K562 (cell line): ENCODE data around the gene TYROBP. TPM values are rescaled to one million over a fixed set of nuclear protein-coding genes. Genes with fewer than 3 reads are reported as not detected.

Experiments used
- AFF1 ChIP-seq, 2 experiments: fragments of 450-650 bp; IDR thresholded peaks; 2 replicates each; pipeline ENCODE4 v1.6.1; 2018; ENCODE audit warnings: mild to moderate bottlenecking in 2 of 2, low read depth in 1 of 2; ENCODE audit not compliant: partially characterized antibody in 2 of 2
- ATF6 ChIP-seq: sonication (generic); formaldehyde crosslinking; IDR thresholded peaks from 2 replicates; pipeline ENCODE4 v1.4.0; 2020; ENCODE audit warnings: mild to moderate bottlenecking, missing genetic modification reagents
- FOXA1 ChIP-seq: fragments of 450-650 bp; IDR thresholded peaks from 2 replicates; pipeline ENCODE4 v1.6.1; 2016; ENCODE audit warnings: mild to moderate bottlenecking, borderline replicate concordance
- MYC ChIP-seq, 2 experiments: fragments of 250-450 bp in 1 of 2; sonication (Bioruptor Pico) in 1 of 2; IDR thresholded peaks; 2 replicates each; pipeline versions ENCODE4 v1.5.1 to v1.6.1; 2012 to 2021; ENCODE audit warnings: low read depth in 2 of 2, borderline replicate concordance in 1 of 2, improper control_type of control experiment in 1 of 2, low read length in 1 of 2, mild to moderate bottlenecking in 1 of 2, moderate library complexity in 1 of 2
- RBFOX2 ChIP-seq: fragments of 200-400 bp; formaldehyde crosslinking; IDR thresholded peaks from 2 replicates; pipeline ENCODE4 v1.6.1; 2017; ENCODE audit warnings: low read depth, mild to moderate bottlenecking, low read length, moderate library complexity
- SMAD1 ChIP-seq: fragments of 150-350 bp; IDR thresholded peaks from 2 replicates; pipeline ENCODE4 v1.6.1; 2014; ENCODE audit warnings: low read length, low read depth; ENCODE audit not compliant: partially characterized antibody
- ZNF449 ChIP-seq: fragments of 250-450 bp; sonication (Bioruptor Pico); IDR thresholded peaks from 2 replicates; pipeline ENCODE4 v1.8.0; 2022; ENCODE audit warnings: moderate library complexity, mild to moderate bottlenecking, inconsistent platforms
- polyA plus RNA-seq, 8 experiments: library from polyadenylated mRNA; depleted of rRNA in 4 of 8; stranded (reverse) in 5 of 8; unstranded in 3 of 8; fragments of >200 nt; fragmentation: Nextera tagmentation in 2 of 8; fragmentation: Illumina TruSeq in 1 of 8; extraction: Ambion mirVana in 2 of 8; extraction: Trizol in 1 of 8; gene quantifications; 2 replicates each; pipeline versions ENCODE4 v1.2.1 to v1.2.3, GENCODE V29; 2011 to 2014; ENCODE audit warnings: inconsistent platforms in 1 of 8, missing spikeins in 1 of 8
- total RNA-seq, 7 experiments: library from RNA; depleted of rRNA in 6 of 7; stranded (reverse); fragments of >200 nt in 6 of 7; fragmentation: Illumina TruSeq in 2 of 7; extraction: Trizol in 2 of 7; gene quantifications; 2 replicates each; pipeline versions ENCODE4 v1.2.1 to v1.2.3, GENCODE V29; 2011 to 2021; ENCODE audit warnings: low replicate concordance in 1 of 7
- TF ChIP-seq, protein P1 (sequence below), 3 experiments: IDR thresholded peaks in 2 of 3; conservative IDR thresholded peaks in 1 of 3; 2 replicates each; pipeline ENCODE4 v1.5.1; 2011 to 2012; ENCODE audit warnings: low read length in 3 of 3, mild to moderate bottlenecking in 3 of 3, control low read depth in 2 of 3, improper control_type of control experiment in 1 of 3, inconsistent platforms in 1 of 3, low read depth in 1 of 3, mixed read lengths in 1 of 3, moderate library complexity in 1 of 3; ENCODE audit not compliant: insufficient read depth in 2 of 3
- TF ChIP-seq, protein P2 (sequence below): sonication (generic); formaldehyde crosslinking; IDR thresholded peaks from 2 replicates; pipeline ENCODE4 v1.8.1; 2023; ENCODE audit warnings: mild to moderate bottlenecking, missing genetic modification reagents, moderate library complexity
- TF ChIP-seq, protein P3 (sequence below): IDR thresholded peaks from 2 replicates; pipeline ENCODE4 v1.6.1; 2011; ENCODE audit not compliant: insufficient read length; ENCODE audit errors: extremely low read depth
- TF ChIP-seq, protein P4 (sequence below): fragments of 250-450 bp; sonication (Bioruptor Pico); IDR thresholded peaks from 2 replicates; pipeline ENCODE4 v1.8.0; 2022; ENCODE audit warnings: inconsistent platforms, mild to moderate bottlenecking, moderate library complexity, borderline replicate concordance

Gene TYROBP
- total and polyA plus RNA-seq, 9 of the 15 experiments (the other 6 are each of a cell fraction or from before 2014, with no cell fraction given) = 0.72 to 8.2 (median 2.4) TPM

GRCh38 chr19:35879770-35880317, 28.3 kb downstream of the TYROBP start (continued):
- TF ChIP-seq, protein P1, sequence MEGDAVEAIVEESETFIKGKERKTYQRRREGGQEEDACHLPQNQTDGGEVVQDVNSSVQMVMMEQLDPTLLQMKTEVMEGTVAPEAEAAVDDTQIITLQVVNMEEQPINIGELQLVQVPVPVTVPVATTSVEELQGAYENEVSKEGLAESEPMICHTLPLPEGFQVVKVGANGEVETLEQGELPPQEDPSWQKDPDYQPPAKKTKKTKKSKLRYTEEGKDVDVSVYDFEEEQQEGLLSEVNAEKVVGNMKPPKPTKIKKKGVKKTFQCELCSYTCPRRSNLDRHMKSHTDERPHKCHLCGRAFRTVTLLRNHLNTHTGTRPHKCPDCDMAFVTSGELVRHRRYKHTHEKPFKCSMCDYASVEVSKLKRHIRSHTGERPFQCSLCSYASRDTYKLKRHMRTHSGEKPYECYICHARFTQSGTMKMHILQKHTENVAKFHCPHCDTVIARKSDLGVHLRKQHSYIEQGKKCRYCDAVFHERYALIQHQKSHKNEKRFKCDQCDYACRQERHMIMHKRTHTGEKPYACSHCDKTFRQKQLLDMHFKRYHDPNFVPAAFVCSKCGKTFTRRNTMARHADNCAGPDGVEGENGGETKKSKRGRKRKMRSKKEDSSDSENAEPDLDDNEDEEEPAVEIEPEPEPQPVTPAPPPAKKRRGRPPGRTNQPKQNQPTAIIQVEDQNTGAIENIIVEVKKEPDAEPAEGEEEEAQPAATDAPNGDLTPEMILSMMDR (IDR thresholded peaks at IDR 0.05 in 2 of 3, conservative IDR thresholded peaks at IDR 0.05 in 1 of 3; ENCODE audit: insufficient read depth in 2 of 3, low read depth in 1 of 3, low read length in 3 of 3) = no peak
- TF ChIP-seq SMAD1 = no peak
- peak; percentile 96; the same call in 1 of the 2 replicates for TF ChIP-seq ATF6
- no peak for TF ChIP-seq RBFOX2
- no peak for TF ChIP-seq ZNF449
- TF ChIP-seq AFF1 (IDR thresholded peaks at IDR 0.05; ENCODE audit: low read depth in 1 of 2, partially characterized antibody in 2 of 2) = peak in 1 of 2 experiments; percentile 98
- TF ChIP-seq, protein P2, sequence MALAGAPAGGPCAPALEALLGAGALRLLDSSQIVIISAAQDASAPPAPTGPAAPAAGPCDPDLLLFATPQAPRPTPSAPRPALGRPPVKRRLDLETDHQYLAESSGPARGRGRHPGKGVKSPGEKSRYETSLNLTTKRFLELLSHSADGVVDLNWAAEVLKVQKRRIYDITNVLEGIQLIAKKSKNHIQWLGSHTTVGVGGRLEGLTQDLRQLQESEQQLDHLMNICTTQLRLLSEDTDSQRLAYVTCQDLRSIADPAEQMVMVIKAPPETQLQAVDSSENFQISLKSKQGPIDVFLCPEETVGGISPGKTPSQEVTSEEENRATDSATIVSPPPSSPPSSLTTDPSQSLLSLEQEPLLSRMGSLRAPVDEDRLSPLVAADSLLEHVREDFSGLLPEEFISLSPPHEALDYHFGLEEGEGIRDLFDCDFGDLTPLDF (CRISPR knock-in tag) = peak; percentile 94
- TF ChIP-seq, protein P3, sequence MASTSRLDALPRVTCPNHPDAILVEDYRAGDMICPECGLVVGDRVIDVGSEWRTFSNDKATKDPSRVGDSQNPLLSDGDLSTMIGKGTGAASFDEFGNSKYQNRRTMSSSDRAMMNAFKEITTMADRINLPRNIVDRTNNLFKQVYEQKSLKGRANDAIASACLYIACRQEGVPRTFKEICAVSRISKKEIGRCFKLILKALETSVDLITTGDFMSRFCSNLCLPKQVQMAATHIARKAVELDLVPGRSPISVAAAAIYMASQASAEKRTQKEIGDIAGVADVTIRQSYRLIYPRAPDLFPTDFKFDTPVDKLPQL = no peak
- TF ChIP-seq, protein P4, sequence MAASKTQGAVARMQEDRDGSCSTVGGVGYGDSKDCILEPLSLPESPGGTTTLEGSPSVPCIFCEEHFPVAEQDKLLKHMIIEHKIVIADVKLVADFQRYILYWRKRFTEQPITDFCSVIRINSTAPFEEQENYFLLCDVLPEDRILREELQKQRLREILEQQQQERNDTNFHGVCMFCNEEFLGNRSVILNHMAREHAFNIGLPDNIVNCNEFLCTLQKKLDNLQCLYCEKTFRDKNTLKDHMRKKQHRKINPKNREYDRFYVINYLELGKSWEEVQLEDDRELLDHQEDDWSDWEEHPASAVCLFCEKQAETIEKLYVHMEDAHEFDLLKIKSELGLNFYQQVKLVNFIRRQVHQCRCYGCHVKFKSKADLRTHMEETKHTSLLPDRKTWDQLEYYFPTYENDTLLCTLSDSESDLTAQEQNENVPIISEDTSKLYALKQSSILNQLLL (CRISPR knock-in tag) = no peak
- TF ChIP-seq MYC (IDR thresholded peaks at IDR 0.05; ENCODE audit: low read depth, low read length) = peak; percentile 54; the same call in 1 of the 2 replicates
- no peak for TF ChIP-seq MYC (CRISPR knock-in tag; IDR thresholded peaks at IDR 0.05; ENCODE audit: borderline replicate concordance, low read depth)
- no peak for TF ChIP-seq FOXA1
